Osteocyte (in vitro differentiated cells): Measurements from ENCODE around the gene ABHD8. TPM values are rescaled to one million over a fixed set of nuclear protein-coding genes. Genes with fewer than 3 reads are reported as not detected.

Source experiments
- DNase-seq: peaks from one replicate; pipeline ENCODE4 v3.0.0; 2021; ENCODE audit warnings: mixed read lengths; ENCODE audit not compliant: unreplicated experiment; ENCODE audit errors: extremely low spot score
- H3K27ac Mint-ChIP-seq: one replicate; pipeline ENCODE4 v1.8.0; 2021; ENCODE audit warnings: mild to moderate bottlenecking, mixed read lengths; ENCODE audit not compliant: unreplicated experiment
- H3K27me3 Mint-ChIP-seq: one replicate; pipeline ENCODE4 v1.8.0; 2021; ENCODE audit warnings: mixed read lengths; ENCODE audit not compliant: unreplicated experiment
- H3K36me3 Mint-ChIP-seq: one replicate; pipeline ENCODE4 v1.8.0; 2021; ENCODE audit warnings: mixed read lengths; ENCODE audit not compliant: unreplicated experiment
- H3K4me1 Mint-ChIP-seq: one replicate; pipeline ENCODE4 v1.8.0; 2021; ENCODE audit warnings: mixed read lengths; ENCODE audit not compliant: unreplicated experiment
- H3K4me3 Mint-ChIP-seq: one replicate; pipeline ENCODE4 v1.8.0; 2021; ENCODE audit warnings: mild to moderate bottlenecking, moderate library complexity, mixed read lengths; ENCODE audit not compliant: unreplicated experiment
- H3K9me3 Mint-ChIP-seq: one replicate; pipeline ENCODE4 v1.8.0; 2021; ENCODE audit warnings: mixed read lengths; ENCODE audit not compliant: unreplicated experiment
- CTCF ChIP-seq: fragments of 200-600 bp; sonication (generic); IDR thresholded peaks from 2 replicates; pipeline ENCODE4 v1.5.0; 2021; ENCODE audit warnings: antibody characterized with exemption, mild to moderate bottlenecking, moderate library complexity
- total RNA-seq: library from RNA; stranded (reverse); gene quantifications from 2 replicates; pipeline ENCODE4 v1.2.1, GENCODE V29; 2021

ABHD8 gene
- total RNA-seq, 1 donor from 2014 or later = 5.0 TPM

DNA sequence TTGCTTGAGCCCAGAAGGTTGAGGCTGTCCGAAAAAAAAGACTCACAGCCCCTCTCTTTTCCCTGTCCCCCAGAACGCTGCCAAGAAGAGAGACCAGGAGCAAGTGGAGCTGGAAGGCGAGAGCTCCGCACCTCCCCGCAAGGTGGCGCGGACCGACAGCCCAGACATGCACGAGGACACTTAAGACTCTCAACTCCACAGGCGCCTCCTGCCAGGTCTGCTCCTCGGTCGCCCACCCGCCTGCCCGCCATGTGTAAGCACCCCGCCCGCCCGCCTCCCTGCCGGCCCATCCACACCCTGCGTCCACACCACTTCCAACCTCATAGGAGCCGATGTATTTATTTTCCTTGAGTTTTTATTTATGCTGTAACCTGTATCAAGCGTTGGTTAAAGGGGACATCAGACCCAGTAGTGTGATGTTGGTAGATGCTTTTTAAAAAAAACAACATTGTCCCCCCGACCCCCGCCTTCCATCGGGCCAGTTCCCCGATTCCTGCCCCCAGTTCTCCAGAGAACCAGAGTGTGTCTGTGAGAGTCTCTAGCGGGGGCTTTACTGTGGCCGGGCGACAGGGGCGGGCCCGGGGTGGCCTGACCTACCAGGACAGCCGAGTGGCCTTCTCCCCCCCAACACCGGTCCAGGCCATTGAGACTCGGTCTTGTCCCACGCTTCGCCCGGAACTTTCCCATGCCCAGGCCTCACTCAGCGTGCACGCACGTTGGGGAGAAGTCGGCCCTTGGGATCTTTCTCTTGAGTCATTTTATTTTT, 16.4 kb upstream of the ABHD8 start:
- H3K9me3 Mint-ChIP-seq = no peaks in the 10 kb centered on the region
- peaks cover 16% of the 10 kb centered on the region for H3K36me3 Mint-ChIP-seq
- DNase-seq = no peak
- no peak for TF ChIP-seq CTCF
- no peak overlapping the region for H3K4me3 Mint-ChIP-seq
- no peak overlapping the region for H3K27ac Mint-ChIP-seq
- no peaks in the 10 kb centered on the region for H3K27me3 Mint-ChIP-seq
- H3K4me1 Mint-ChIP-seq = peaks cover 5% of the 10 kb centered on the region

GRCh38 chr19:17318966-17319365, 15.7 kb upstream of the ABHD8 start:
- no peaks in the 10 kb centered on the region for H3K27me3 Mint-ChIP-seq
- H3K36me3 Mint-ChIP-seq = peaks cover 16% of the 10 kb centered on the region
- peaks cover 5% of the 10 kb centered on the region for H3K4me1 Mint-ChIP-seq
- DNase-seq = no peak
- H3K27ac Mint-ChIP-seq = no peak overlapping the region
- H3K4me3 Mint-ChIP-seq = no peak overlapping the region
- H3K9me3 Mint-ChIP-seq = no peaks in the 10 kb centered on the region
- no peak for TF ChIP-seq CTCF

GRCh38 chr19:17314007-17314593, 10.9 kb upstream of the ABHD8 start:
- no peak for TF ChIP-seq CTCF
- Mint-ChIP-seq H3K4me3 (no peak overlapping the region), H3K27me3 (no peaks in the 10 kb centered on the region), H3K4me1 (peaks cover 26% of the 10 kb centered on the region), H3K9me3 (no peaks in the 10 kb centered on the region), H3K36me3 (peaks cover 10% of the 10 kb centered on the region), H3K27ac (no peak overlapping the region)
- no peak for DNase-seq

- peak overlapping the region; percentile 93 for H3K27ac Mint-ChIP-seq
- no peak for TF ChIP-seq CTCF
- DNase-seq = no peak
- H3K4me1 Mint-ChIP-seq = peaks cover 35% of the 10 kb centered on the region
- H3K36me3 Mint-ChIP-seq = peaks cover 10% of the 10 kb centered on the region
- H3K4me3 Mint-ChIP-seq = peak overlapping the region; percentile 65
- no peaks in the 10 kb centered on the region for H3K9me3 Mint-ChIP-seq
- no peaks in the 10 kb centered on the region for H3K27me3 Mint-ChIP-seq
These were observed 9.2 kb upstream of the ABHD8 start for GRCh38 chr19:17312189-17313113.
